Measurements from ENCODE around the gene SFTPD. TPM values are rescaled to one million over a fixed set of nuclear protein-coding genes. Genes with fewer than 3 reads are reported as not detected.
A peak's percentile ranks its signal among the peaks of the same experiment; 100 is the strongest.
"Not testable (repeated sequence)": the region's sequence is repeated elsewhere in the genome, so short reads cannot be mapped to it uniquely, and the experiment has no call there.

Gene SFTPD
- total and polyA plus RNA-seq, 7 donors = 0.03 to 0.21 (median 0.07) TPM; not detected in 4

GRCh38 chr10:79910836-79911235 lies 38.1 kb downstream of the SFTPD start:
- WGBS, 3 donors = 86 to 94% (median 94%) methylated on average over 2 of the region's 2 CpGs
- DNase-seq = no peak
- no peaks in the 10 kb centered on the region for H3K9me3 ChIP-seq
- no peak for TF ChIP-seq CTCF (IDR thresholded peaks at IDR 0.05)
- intact Hi-C loops (cut with DNase I) = no loop called here
- H3K27me3 ChIP-seq (ENCODE audit: insufficient read depth in 3 of 3, low read length in 2 of 3) = no peaks in the 10 kb centered on the region
- H3K4me1 ChIP-seq = peaks cover 9% of the 10 kb centered on the region
- no peak for ATAC-seq
- H3K27ac ChIP-seq = no peak overlapping the region
- peaks cover 0 to 7% of the 10 kb centered on the region in 2 donors for H3K36me3 ChIP-seq (ENCODE audit: insufficient read depth in 1 of 2, low read depth in 1 of 2)
- H3K4me3 ChIP-seq = no peak overlapping the region

- peaks cover 9% of the 10 kb centered on the region for H3K4me1 ChIP-seq
- ATAC-seq (no peak), DNase-seq (no peak)
- intact Hi-C loops (cut with DNase I) = no loop called here
- no peak overlapping the region for H3K4me3 ChIP-seq
- H3K27ac ChIP-seq = no peak overlapping the region
- no peaks in the 10 kb centered on the region for H3K9me3 ChIP-seq
- no peak for TF ChIP-seq CTCF (IDR thresholded peaks at IDR 0.05)
- H3K27me3 ChIP-seq (ENCODE audit: insufficient read depth in 3 of 3, low read length in 2 of 3) = no peaks in the 10 kb centered on the region
- H3K36me3 ChIP-seq (ENCODE audit: insufficient read depth in 1 of 2, low read depth in 1 of 2) = peaks cover 0 to 7% of the 10 kb centered on the region in 2 donors
- 86 to 93% (median 92%) methylated on average over 3 of the region's 3 CpGs for WGBS, 3 donors
These were observed 38.6 kb downstream of the SFTPD start for GRCh38 chr10:79910344-79910743.

- Histone ChIP-seq H3K9me3 (no peaks in the 10 kb centered on the region), H3K27me3 (ENCODE audit: insufficient read depth in 3 of 3, low read length in 2 of 3) (no peaks in the 10 kb centered on the region), H3K4me3 (peak overlapping the region; percentile 86), H3K27ac (peak overlapping the region; percentile 84), H3K36me3 (ENCODE audit: insufficient read depth in 1 of 2, low read depth in 1 of 2) (peaks cover 0 to 7% of the 10 kb centered on the region in 2 donors), H3K4me1 (no peaks in the 10 kb centered on the region)
- intact Hi-C loops (cut with DNase I) = no loop called here
- 20 to 21% (median 21%) methylated on average over 10 of the region's 10 CpGs for WGBS, 3 donors
- ATAC-seq = peak; percentile 77 to 91 (median 88)
- DNase-seq = peak in 1 of 2 donors; percentile 54
- TF ChIP-seq CTCF (IDR thresholded peaks at IDR 0.05) = no peak
These were observed 43.3 kb downstream of the SFTPD start for GRCh38 chr10:79905322-79906314.

- peak; percentile 88 to 94 (median 94) for ATAC-seq
- Histone ChIP-seq H3K4me1 (no peaks in the 10 kb centered on the region), H3K36me3 (ENCODE audit: insufficient read depth in 1 of 2, low read depth in 1 of 2) (peaks cover 0 to 7% of the 10 kb centered on the region in 2 donors), H3K27me3 (ENCODE audit: insufficient read depth in 3 of 3, low read length in 2 of 3) (no peaks in the 10 kb centered on the region), H3K9me3 (no peaks in the 10 kb centered on the region), H3K27ac (peak overlapping the region; percentile 84), H3K4me3 (peak overlapping the region; percentile 86)
- intact Hi-C loops (cut with DNase I) = no loop called here
- TF ChIP-seq CTCF (IDR thresholded peaks at IDR 0.05) = no peak
- peak; percentile 68 to 85 for DNase-seq
- 0 to 1% (median 1%) methylated on average over 53 to 58 of the region's 58 CpGs for WGBS, 3 donors
These were observed 44.1 kb downstream of the SFTPD start for GRCh38 chr10:79904671-79905321.

- WGBS, 3 donors = 67 to 76% (median 69%) methylated on average over 1 of the region's 1 CpG
- H3K27me3 ChIP-seq (ENCODE audit: insufficient read depth in 3 of 3, low read length in 2 of 3); ATAC-seq; H3K36me3 ChIP-seq (ENCODE audit: insufficient read depth in 1 of 2, low read depth in 1 of 2); intact Hi-C loops (cut with DNase I); H3K4me1 ChIP-seq; H3K9me3 ChIP-seq; DNase-seq; H3K4me3 ChIP-seq; H3K27ac ChIP-seq: not testable (repeated sequence)
These were observed 47.3 kb downstream of the SFTPD start for GRCh38 chr10:79901571-79901970.

Measured in psoas muscle (tissue), 8 donors.